ENCODE results near the gene OGFOD1. TPM values are rescaled to one million over a fixed set of nuclear protein-coding genes. Genes with fewer than 3 reads are reported as not detected.
A peak's percentile ranks its signal among the peaks of the same experiment; 100 is the strongest.

The OGFOD1 gene
- total RNA-seq, 1 donor: 95.0 TPM

DNA sequence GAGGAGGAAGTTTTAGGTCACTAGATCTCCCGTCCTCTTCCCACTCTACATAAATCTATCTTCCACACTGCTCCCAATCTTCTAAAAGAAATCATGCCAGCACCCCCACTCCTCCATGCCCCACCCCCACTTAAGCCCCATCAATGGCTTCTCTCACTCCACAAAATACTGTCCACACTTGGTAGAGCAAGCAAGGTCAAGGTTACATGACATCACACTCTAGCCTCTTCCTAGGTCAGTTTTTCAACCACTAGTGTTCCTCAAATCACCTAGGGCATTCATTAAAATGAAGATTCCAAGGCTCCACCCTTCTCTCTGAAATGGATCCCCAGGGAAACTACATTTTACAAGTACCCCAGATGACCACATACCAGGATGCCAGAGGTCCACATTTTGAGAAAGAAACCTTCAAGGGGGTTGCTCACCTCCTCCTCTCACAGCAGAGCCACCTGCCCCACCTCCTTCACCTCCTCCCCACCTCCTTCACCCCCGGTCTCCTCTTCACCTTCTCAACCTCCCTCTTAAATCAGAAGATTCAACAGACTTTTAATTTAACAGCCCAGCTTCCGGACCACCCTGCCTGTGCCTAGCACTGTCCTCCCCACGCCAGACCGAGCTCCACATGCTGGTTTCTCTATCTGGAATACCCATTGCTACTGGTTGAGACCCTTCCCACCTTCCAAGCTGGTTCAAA is 29.2 kb upstream of the OGFOD1 start:
- no peak overlapping the region for H3K4me3 ChIP-seq (ENCODE audit: low read depth, low read length)
- no peak for DNase-seq (ENCODE audit: low read depth)
- no peak for TF ChIP-seq CTCF (IDR thresholded peaks at IDR 0.05; ENCODE audit: insufficient read depth, low read length)

DNA sequence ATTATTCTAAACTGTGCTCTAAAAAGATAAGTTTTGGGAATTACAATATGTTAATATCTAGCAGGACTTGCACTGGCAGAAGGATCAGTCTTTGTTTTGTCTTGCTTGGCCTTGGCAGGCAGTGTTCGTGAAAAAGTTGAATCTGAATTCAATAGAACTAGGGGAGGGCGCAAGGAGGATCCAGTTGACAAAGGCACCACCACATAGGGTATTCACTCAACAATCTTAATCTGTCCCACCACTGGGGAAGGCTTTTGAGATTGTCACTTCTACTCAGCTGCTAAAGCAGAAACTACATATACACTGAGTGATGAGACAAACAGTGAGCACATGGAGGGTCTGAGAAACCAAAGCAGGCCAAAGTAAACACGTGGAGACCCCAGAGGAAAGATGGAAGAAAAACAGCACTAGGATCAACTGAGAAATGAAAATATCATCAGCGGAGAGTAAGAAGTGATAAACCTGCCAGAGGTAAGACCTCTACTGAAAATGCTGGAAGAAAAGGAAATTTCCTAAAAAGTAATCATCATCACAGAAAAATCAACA is 28.4 kb upstream of the OGFOD1 start:
- no peak for TF ChIP-seq CTCF (IDR thresholded peaks at IDR 0.05; ENCODE audit: insufficient read depth, low read length)
- peak overlapping the region; percentile 19 for H3K4me3 ChIP-seq (ENCODE audit: low read depth, low read length)
- no peak for DNase-seq (ENCODE audit: low read depth)

- no peak for TF ChIP-seq CTCF (IDR thresholded peaks at IDR 0.05; ENCODE audit: insufficient read depth, low read length)
- H3K4me3 ChIP-seq (ENCODE audit: low read depth, low read length): peak overlapping the region; percentile 81
- peak; percentile 20 for DNase-seq (ENCODE audit: low read depth)
Observed at GRCh38 chr16:56423584-56424403, 27.6 kb upstream of the OGFOD1 start.

- TF ChIP-seq CTCF (IDR thresholded peaks at IDR 0.05; ENCODE audit: insufficient read depth, low read length): no peak
- DNase-seq (ENCODE audit: low read depth): peak; percentile 23
- peak overlapping the region; percentile 81 for H3K4me3 ChIP-seq (ENCODE audit: low read depth, low read length)
Observed at GRCh38 chr16:56424404-56424764, 27.0 kb upstream of the OGFOD1 start.

GRCh38 chr16:56424791-56425438 is 26.4 kb upstream of the OGFOD1 start:
- peak overlapping the region; percentile 81 for H3K4me3 ChIP-seq (ENCODE audit: low read depth, low read length)
- DNase-seq (ENCODE audit: low read depth): peak; percentile 7
- no peak for TF ChIP-seq CTCF (IDR thresholded peaks at IDR 0.05; ENCODE audit: insufficient read depth, low read length)

DNA sequence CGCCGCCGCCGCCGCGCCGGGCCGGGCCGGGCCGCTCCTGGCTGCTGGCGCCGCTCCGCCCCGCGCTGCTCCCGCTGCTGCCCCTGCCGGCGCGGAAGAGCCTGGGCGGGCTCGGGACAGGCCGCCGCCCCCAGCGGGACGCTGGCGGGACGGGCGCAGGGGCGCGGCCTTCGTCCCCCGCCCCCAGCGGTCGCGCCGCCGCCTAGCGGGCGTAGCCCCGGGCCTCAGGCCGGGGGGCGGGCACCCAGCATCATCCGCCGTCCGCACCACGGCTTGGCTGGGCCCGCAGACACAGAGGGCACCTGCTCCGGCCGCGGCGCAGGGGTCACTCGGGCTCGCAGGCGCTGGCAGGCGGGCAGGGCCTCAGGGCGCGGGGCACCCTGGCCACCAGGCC is 25.9 kb upstream of the OGFOD1 start, which contains the start of gene AMFR:
AMFR (minus strand) TSS at position 107 of the 394 bp plus-strand sequence. CDS start 218 bp downstream, outside the sequence.
- DNase-seq (ENCODE audit: low read depth): peak; percentile 72
- peak within 1 kb of the TSS; percentile 81 for H3K4me3 ChIP-seq (ENCODE audit: low read depth, low read length)
- peak; percentile 14 for TF ChIP-seq CTCF (IDR thresholded peaks at IDR 0.05; ENCODE audit: insufficient read depth, low read length)

All from fibroblast of the aortic adventitia (primary cell).